Measurements from ENCODE around the gene HYPK.

- TF ChIP-seq CTCF (IDR thresholded peaks at IDR 0.05) (no peak), POLR2A (IDR thresholded peaks at IDR 0.05) (no peak)
Observed at GRCh38 chr15:43795197-43795596, 5.2 kb upstream of the HYPK start.
